HG03135 (cell line): Measurements from ENCODE around the gene SLC5A10.

Experiments used
- ATAC-seq: cut with Tn5 transposase; IDR thresholded peaks from one replicate; pipeline ENCODE4 v1.9.1; 2021; ENCODE audit warnings: mild to moderate bottlenecking, moderate library complexity; ENCODE audit not compliant: unreplicated experiment

SLC5A10 gene

DNA sequence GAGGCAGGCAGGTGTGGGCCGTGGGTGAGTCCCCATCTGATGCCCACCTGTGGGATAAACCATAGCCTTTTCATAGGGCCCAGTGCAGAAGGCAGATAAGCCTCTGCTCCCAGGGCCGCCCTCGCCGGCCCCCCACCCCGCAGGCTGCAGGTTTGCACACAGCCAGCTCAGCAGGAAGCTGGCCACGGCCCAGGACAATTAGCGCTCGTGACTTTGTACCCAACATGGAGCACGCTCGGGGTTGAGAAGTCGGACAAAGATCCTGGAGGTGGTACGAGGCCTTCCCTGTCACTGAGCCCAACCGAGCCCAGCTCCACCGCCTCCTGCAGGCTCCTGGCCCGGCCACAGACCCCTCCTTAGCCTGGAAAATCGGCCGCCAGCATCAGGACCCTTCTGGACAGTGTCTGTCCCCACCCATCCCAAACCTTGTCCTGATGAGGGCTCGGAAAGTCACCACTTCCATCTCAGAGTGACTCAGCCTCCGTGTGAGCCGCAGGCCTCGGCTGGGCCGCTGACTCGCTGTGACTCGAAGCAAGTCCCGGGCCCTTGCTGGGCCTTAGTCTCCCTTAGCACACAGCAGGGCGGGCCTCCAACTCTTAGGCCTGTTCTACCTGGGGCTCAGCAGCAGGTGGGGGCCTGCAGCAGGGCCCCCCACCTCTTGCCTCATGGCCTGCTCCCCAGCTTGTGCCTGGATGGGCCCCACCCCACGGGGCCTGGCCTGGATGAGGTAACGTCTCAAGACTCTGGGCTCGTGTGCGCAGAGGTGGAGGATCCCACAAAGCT is 29.9 kb downstream of the SLC5A10 start:
- no peak for ATAC-seq

DNA sequence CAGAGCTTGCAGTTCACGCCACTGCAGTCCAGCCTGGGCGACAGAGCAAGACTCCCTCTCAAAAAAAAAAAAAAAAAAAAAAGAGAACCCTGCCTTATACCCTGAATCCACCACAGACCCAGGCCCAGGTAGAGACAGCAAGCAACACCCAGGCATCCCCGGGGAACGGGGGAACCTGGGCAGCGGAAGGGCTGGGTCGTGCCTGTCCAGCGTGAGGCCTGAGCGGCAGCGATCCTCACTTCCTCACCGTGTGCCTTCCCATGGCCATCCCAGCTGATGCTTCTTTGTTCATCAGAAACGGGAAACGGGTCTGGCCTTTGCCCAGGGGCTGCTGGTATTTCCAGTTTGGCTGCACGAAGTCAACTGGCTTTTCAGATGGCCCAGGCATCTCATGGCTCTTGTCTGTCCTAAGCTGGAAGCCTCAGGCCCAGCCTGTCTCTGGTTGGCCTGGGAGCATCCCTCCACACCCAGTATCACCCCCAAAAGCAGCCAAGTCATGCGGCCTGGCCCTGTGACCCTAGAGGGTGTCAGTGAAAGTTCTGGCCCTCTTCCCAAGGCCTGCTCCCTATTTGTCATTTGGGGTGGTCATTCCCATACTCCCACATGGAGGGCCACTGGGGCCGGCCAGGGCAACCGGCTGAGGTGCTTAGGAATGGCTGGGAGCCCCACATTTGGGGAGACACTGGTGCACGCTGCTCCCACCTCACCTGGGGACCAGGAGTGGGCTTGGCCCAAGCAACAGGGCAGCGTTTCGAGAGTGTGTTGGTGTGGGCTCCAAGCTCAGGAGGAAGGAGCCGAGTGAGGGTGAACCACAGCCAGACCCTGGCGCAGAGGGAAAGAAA is 32.5 kb downstream of the SLC5A10 start:
- no peak for ATAC-seq

DNA sequence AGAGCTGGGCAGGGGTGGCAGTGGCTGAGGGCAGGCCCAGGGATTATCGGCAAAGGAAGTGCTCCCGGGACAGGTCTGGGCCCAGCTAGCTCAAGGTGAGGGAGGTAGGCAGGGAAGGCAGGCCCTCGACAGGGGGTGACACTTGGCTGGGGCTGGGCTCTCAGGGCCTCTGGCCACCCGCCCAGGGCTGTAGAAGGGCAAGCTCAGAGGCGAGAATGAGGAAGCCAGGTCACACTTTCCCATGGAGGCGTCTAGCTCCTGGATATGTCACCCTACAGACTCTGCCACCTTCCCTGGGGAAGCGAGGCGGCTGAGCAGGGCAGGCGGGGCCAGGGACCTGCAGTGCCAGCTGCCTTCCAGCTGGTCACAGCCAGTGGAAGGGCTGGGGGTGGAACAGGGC is 33.5 kb downstream of the SLC5A10 start:
- no peak for ATAC-seq

GRCh38 chr17:18986541-18987229 is 34.7 kb downstream of the SLC5A10 start:
- no peak for ATAC-seq

DNA sequence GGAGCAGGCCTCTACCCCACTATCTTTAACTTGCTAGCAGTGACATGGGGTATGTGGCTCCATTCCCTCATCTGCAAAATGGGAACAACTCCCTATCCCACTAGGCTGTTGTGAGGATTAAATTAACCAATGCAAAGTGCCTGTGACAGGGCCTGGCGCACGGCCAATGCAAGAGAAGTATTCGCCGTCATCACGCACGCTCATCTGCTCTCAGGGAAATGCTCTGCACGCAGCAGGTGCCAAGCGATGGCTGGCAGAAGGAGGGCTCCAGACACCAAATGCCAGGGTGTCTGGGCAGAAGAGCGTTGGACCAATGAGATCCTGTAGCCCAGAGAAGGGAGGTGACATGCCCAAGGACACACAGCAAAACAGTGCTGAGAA is 35.3 kb downstream of the SLC5A10 start:
- no peak for ATAC-seq

GRCh38 chr17:18987862-18988545 is 36.0 kb downstream of the SLC5A10 start:
- no peak for ATAC-seq

GRCh38 chr17:18988546-18989173 is 36.7 kb downstream of the SLC5A10 start:
- ATAC-seq, result no peak

GRCh38 chr17:18990331-18990730 is 38.4 kb downstream of the SLC5A10 start:
- ATAC-seq, result no peak

DNA sequence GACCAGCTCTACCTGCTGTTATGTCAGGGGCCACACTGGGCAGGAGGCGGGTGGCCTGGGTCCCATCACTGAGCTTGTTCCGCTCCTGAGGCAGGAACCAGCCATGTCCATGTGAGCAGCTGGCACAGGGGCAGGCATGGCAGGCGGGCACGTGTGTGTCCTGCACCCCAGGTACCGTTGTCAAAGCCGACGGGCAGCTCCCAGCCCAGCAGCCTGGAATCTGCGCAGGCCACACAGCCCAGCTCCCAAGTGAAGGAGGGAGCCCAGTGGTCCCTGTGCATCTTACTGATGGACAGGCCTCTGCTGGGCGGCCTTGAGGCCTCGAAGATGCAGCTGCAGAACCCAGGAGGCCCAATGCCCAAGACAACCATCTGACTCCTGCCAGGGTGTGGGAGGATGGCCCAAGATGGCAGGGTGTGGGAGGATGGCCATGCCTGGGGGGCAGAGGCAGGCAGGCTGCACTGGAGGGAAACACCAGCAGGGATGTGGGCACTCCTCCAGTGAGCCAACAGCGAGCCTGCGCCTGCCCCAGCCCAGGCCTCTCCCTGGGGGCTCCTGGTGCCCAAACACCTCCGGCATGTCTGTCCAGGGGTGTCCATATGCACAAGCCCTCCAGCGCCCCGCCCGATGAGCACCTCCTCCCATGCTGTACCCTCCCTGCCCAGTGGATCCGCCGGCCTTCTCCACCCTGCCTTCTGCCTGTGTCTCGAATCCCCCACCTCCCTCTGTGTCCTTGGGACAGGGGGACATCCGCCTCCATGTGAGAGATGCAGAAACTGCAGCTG is 39.8 kb downstream of the SLC5A10 start:
- ATAC-seq, result no peak

DNA sequence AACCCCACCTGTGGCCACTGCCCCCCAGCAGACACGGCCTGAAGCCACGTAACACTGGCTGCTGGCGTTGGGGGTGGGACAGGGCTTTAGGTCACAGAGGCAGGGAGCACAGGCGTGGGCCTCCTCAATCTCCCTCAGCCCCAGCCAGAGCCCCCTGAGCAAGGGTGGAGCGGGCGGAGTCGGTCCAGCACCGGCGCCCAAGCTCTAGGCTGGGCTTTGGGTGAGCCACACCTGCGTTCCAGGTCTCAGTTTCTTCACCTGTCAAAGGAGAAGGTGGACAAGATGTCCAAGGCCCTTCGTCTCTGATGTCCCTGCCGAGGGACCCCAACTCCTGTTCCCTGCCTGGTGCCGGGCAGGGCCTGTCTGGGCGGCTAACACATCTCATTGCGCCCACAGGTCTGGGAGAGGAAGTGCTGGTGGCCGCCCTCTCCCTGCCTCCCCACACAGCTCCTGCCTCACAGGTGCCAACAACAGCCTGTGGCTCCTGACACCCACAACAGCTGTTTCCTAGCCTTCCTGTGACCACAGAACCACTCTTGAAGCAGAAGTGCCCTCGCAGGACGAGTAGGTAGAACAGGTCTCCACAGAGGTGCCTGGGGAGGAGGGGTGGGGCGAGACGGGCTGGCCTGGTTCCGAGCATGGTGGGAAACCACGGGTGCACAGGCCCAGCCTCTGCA is 40.6 kb downstream of the SLC5A10 start:
- no peak for ATAC-seq

GRCh38 chr17:18993905-18994526 is 42.1 kb downstream of the SLC5A10 start:
- no peak for ATAC-seq

GRCh38 chr17:18994631-18995030 is 42.7 kb downstream of the SLC5A10 start:
- ATAC-seq, result no peak

GRCh38 chr17:18995220-18995619 is 43.3 kb downstream of the SLC5A10 start:
- no peak for ATAC-seq

- ATAC-seq, result no peak
Observed at GRCh38 chr17:18996458-18996857, 44.5 kb downstream of the SLC5A10 start.

GRCh38 chr17:18997650-18998196 is 45.8 kb downstream of the SLC5A10 start:
- ATAC-seq, result no peak

- ATAC-seq, result no peak
Observed at GRCh38 chr17:18999394-18999793, 47.4 kb downstream of the SLC5A10 start.

- ATAC-seq, result no peak
Observed at GRCh38 chr17:18999911-19000310, 47.9 kb downstream of the SLC5A10 start.

DNA sequence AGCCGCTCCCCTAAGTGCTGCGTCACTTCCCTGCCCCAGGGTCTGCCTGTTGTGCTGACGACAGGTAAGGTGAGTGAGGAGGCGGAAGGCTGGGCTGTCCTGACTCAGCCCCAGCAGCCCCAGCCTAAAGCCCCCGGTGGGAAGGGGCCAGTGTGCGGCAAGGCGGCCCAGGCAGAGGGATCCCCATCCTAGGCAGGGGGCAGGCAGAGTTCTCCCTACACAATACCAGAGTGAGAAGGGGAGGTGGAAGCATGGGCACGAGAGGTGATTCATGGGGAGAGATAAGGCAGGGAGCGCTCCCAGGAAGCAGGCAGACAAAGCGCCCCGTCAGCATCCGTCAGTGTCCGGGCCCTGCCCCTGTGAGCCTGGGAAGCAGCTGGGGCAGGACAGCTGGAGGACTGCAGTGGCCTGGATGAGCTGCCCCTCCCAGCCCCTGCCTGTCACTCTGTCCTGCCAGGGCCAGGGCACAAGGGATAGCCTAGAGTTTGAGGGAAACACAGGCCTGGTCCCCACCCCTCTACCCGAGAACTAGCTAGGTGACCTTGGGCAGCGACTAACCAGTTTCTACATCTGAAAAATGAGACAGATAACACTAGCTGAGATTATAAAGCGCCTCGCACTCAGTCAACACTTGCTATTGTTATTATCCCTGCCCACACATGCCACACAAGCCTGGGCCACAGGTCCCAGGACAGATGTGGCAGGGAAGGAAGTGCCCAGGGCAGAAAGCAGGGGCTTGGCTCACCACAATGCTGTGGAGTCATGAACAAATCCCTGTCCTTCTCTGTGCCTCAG is 48.8 kb downstream of the SLC5A10 start:
- no peak for ATAC-seq
